T-helper 1 cell (primary cell): ENCODE results near the gene TUB.

Experiments used
- DNase-seq, 5 donors: peaks; one replicate each; pipeline ENCODE4 v3.0.0-alpha.2; 2012 to 2020

The TUB gene

DNA sequence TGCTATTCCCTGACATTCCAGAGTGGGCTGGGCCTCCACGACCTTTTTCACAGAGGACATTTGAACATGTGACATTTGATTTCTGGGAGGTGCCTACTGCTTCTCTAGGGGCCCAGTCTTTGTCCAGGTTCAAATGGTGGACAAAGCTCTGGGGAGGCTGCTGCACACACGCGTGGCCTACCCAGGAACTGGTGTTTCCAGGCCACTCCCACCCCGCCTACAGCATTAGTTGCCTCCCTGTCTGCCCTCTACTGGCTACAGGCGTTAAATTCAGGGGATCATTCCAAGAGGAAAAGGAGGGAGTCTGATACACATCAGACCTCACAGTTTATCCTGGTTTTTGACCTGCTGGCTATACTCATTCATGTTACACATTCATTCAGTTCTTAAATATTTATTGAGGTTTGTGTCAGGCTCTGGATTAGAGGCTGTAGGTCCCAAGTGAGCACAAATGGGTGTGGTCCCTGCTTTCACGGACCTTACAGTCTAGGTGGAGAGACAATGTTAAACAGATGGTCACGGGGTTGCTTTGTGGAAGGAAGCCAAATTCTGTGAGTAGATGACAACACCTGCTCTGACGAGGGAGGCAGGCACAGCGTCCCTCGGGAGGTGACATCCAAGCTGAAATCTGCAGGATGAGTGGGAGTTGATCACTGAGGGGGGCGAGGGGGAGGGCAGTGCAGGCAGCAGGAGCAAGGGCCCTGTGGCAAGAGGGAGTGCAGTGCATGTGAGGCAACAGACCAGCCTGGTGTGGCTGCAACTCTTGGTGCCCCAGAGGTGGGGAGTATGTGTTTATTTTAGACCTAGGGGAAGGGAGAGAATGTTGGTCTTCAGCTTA lies 11.8 kb downstream of the TUB start:
- DNase-seq = peak in 1 of 5 donors; percentile 20

DNA sequence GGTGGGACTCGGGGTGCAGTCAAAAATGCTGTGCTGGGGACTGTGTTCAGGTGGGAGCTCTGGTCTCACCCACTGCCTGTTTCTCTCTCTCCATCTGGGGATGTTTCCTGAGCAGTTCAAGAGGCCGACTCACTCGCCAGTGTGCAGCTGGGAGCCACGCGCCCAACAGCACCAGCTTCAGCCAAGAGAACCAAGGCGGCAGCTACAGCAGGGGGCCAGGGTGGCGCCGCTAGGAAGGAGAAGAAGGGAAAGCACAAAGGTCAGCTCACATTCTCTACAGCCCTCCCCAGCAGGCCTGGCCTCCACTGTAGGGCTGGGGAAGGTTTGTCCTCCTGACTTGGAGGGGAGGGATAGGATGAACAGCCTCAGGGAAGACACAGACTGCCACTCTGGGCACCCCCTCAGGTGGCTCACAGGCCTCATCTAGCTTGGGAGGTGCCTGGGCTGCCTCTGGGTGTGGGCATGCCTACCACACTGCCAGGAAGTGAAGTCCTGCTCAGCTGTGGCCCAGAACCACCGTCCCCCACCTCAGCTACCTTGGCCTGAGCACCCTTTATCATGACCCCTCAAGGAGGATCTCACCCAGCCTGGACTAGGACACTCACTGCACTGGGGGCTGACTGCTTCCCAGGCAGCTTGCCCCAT lies 13.0 kb downstream of the TUB start:
- DNase-seq = no peak

DNA sequence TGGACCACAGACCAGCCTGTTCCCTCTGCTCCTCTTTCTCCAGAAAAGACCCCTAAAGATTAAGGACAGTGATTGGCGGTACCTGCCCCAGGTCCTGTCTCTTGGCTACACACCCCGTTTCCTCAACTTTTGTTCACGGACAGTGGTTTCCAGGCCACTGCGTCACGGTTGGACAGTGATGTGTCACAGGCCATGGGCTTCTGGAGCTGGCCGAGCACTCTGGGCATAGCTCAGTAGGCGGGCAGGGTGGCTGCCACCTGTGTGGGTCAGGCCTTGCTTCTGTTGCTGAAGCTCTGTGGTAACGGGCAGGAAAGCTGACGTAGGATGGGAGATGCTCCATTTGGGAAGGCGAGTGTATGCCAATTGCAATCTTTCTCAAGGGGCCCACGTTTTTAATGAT lies 13.6 kb downstream of the TUB start:
- no peak for DNase-seq

DNA sequence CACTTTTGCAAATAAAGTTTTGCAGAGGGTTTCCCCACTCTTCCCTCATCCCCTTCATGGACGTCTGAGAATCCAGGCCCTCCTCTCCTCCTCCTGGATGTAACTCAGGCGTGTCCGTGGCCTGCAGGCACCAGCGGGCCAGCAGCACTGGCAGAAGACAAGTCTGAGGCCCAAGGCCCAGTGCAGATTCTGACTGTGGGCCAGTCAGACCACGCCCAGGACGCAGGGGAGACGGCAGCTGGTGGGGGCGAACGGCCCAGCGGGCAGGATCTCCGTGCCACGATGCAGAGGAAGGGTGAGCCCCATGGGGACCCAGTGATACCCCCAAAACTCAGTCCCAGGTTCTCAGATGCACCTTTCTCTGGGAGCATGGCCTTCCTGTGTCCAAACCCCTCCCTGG lies 14.4 kb downstream of the TUB start:
- DNase-seq = no peak

DNA sequence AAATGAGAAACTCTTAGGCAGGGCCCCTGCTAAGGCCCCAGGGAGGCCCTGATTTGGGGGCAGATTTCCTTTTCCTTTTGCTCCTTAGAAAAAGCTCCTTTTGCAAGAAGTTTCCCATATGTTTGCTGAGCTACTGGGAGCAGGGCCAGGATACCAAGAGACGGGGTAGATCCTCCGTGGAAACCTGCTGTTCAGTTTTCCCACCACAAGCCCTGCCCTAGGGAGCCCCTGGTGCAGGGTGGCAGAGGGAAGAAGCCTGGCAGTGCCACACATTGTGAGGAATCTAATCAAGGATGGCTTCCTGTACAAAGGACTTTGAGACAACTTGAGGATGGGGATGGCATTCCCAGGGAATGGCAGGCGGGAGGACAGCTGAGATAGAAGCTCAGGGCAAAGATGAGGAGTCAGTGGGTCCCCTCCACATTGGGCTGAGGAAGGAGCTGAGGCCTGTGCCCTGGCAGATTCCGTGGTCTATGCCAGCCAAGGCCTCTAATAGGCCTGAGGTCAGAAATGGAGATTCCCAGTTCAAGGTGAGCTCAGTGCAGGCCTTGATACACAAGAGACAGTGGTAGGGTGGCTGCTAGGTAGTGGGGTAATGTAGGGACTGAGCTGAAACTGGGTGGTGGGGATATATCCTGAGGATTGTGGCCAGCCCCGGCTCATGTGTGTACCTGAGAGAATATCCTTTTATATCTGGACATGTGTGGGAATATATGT lies 15.0 kb downstream of the TUB start:
- no peak for DNase-seq

DNA sequence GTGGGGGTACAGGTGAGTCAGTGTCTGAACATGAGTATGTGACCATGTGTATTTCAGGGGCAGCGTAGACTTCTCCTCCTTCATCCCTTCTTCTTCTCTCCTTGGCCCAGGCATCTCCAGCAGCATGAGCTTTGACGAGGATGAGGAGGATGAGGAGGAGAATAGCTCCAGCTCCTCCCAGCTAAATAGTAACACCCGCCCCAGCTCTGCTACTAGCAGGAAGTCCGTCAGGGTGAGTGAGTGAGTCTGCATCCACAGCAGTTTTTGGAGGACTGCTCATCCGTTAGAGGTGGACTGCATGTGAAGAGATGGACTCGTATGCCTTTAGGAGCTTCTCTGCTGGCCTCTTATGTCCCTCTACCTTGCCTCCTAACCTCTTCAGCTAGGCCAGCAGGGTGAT lies 15.6 kb downstream of the TUB start:
- DNase-seq = no peak

DNA sequence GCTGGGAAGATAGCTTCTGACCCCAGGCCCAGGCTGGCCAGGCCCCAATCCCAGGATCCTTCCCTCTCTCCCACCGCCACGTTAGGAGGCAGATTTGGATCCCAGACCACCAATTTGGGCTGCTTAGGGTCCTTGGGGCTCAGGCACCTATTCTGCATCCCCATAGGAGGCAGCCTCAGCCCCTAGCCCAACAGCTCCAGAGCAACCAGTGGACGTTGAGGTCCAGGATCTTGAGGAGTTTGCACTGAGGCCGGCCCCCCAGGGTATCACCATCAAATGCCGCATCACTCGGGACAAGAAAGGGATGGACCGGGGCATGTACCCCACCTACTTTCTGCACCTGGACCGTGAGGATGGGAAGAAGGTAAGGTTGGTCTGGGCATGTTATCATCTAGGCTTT lies 16.1 kb downstream of the TUB start:
- DNase-seq = no peak

DNA sequence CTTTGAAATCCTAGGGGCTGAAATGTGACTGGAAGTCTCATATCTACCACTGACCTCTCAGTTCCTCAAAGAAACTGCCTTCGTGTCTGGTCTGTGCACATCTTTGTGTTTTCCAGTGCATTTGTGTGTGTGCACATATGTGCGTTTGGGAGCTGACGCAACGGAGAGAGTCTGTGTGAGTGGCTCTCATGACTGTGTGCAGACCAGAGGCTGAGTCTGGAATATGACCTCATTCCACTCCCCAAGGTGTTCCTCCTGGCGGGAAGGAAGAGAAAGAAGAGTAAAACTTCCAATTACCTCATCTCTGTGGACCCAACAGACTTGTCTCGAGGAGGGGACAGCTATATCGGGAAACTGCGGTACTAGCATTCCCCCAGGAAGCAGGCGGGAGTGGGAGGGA lies 16.5 kb downstream of the TUB start:
- no peak for DNase-seq

DNA sequence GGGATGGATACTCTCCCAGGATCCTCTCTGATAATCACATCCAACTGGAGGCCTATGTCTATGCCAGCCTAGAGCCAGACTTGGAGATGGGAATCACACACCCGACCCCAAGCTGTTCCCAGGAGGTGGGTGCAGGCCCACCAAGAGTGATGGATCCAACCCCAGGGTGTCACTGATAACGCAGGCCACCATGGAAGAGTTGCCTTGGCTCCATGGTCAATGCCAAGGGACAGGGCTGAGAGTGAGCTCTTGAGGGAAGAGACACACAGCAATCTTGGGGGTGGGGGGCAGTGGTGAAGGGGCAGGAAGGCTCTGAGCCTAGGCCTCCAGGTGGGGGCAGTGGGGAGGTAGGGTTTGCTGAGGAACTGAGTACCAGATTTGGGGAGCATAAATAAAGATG lies 16.9 kb downstream of the TUB start:
- DNase-seq = no peak

DNA sequence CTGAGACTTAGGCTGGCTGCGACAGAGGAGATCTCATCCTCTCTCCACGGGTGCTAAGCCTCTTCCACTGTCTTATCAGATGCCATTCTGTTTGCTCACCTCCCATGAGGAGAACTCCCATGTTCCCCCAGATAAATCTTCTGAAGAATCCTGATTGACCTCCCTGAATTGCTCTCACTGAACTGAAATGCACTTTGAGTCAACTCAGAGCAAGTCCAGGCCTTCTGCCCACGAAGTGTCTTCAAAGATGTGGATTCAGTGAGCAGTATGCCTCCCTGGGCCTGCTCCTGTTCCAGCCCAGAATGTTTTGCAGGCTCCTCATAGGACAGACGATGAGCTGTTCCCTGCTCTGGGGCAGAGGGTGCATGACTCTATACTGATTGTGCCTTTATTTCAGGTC lies 17.4 kb downstream of the TUB start:
- no peak for DNase-seq

DNA sequence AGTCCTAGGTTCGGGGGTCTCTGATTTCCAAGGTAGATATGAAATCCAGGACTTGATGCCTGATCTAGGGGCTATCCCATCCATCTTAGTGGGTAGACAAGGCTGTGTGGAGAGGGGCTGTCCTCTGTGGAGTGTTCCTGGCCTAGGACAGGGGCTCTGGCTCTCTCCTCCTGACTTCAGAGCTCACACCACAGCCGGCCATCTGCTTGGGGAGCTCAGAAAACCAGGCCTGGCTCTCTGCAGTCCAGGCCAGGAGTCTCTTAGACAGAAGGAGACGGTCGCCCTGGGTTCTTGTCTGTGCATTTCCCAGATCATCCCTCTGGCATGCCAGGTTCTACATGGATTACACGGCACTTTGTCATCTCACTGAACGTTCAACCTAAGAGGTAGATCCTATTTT lies 17.9 kb downstream of the TUB start:
- no peak for DNase-seq

DNA sequence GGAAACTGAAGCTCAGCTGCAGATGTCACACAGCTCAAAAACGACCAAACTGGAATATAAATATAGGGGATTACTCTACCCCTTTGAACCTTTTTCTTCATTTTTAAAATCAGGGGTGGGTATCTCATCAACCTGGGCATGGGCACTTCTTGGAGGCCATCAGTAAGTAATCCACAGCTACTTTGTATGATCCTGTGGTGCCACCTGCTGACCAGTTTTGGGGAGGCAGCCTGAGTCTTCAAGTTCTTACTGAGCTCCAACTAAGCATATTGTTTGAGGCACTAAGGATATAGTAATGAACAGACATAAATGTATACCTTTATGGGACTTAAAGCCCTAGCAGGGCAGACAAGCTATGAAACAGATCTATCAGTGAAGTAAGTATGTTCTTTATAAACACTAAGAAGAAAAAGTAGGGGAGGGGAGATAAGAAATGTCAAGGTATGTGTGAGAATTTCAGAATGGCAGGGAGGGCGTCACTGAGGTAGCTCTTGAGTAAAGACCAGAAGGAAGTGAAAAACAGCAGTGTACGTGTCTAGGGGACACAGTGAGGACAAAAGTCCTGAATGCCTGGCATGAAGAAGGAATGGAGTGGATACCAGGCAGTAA lies 18.4 kb downstream of the TUB start:
- DNase-seq = peak; percentile 35 to 69 (median 55)

DNA sequence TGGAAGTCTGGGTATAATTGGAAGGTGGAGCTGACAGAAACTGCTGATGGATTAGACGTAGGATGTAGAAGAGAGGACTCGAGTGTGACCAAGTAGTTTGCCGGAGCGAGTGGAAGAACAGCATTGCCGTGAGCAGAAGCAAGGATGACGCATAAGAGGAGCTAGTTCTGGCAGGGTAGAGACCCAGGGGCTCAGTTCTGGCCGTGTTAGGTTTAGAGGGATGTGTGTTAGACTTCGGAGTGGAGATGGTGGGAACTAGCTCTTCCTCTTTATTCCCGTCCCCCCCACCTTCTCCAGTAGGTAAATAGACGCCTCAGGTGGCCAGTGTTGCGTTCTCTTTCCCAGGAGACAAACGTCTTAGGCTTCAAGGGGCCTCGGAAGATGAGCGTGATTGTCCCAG lies 19.1 kb downstream of the TUB start:
- DNase-seq = no peak

DNA sequence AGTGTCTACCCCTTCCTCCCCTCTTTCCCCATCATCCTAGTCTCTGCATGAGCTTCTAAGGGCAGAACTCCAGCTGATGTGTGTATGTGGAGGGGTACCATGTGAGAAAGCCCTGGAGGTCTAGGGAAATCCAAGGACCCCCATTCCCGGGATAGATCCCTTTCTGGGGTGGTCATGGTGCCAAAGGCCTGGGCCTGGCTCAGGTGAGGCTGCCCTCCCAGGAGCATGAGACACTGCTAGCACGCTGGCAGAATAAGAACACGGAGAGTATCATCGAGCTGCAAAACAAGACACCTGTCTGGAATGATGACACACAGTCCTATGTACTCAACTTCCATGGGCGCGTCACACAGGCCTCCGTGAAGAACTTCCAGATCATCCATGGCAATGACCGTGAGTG lies 19.6 kb downstream of the TUB start:
- no peak for DNase-seq

DNA sequence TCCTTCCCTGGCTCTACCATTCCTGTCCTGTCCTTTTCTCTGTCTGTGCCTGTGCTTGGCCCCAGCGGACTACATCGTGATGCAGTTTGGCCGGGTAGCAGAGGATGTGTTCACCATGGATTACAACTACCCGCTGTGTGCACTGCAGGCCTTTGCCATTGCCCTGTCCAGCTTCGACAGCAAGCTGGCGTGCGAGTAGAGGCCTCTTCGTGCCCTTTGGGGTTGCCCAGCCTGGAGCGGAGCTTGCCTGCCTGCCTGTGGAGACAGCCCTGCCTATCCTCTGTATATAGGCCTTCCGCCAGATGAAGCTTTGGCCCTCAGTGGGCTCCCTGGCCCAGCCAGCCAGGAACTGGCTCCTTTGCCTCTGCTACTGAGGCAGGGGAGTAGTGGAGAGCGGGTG lies 20.4 kb downstream of the TUB start:
- no peak for DNase-seq

DNA sequence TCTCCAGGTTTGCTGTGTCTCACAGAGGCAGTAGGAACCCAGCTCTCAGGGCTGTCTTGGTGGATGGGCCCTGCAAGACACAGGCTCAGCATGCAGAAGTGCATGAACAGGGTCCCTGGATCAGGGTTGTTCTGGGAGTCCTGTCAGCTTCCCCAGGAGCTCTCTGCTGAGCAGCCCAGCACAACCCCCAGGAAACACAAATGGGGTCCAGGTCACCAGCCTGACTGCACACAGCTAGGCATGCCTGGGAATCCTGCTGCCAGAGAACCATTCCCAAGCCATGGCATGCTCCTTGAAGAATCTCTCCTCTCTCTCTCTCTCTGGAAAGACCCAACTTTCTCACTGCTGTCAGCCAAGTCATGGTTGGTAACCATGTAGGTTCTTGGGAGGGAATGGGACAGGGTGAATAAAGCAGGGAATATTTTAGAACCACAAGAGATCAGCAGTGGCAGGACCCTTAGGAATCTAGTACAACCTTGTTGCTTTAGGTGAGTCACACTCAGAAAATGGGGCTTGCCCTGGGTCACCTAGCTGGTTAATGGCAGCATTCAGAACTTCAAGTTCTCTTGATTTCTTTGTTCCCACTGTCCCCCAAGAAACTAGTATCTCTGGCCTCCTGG lies 21.4 kb downstream of the TUB start:
- DNase-seq = no peak

DNA sequence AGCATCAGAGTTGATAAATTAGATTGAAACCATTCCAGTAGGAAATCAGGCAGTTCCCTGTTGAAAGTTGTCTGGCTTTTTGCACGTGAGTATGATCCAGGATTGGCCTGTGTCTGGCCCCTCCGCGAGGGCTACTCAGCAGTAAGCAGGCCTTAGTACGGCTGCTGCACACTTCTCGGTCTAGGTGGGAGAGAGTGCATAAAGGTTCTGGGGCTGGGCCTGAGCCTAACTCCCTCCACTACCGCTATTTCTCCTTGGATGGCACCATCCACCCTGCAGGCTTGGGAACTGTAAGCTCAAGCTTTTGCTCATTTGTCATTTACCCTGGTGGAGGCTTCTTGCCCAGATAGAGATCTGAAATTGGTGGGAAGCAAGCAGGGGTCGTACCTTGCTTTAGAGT lies 22.0 kb downstream of the TUB start:
- no peak for DNase-seq

DNA sequence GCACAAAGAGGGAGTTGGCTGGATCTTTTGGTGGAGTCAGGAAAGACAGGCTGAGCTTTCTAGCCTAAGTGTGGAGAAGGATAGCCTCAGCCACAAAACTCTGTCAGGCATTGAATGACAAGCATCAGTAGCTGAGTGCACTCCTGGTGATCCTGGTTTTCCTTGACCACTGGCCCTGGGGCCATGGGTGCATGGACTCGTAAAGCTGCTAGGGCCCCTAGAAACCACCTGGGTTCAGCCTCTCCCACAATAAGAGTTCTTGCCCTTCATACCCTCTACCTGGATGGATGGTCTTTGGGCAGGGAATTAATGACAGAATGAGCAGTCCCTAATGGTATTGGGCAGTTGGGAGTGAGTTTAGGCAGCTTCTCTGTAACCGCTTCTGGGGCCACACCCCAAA lies 22.9 kb downstream of the TUB start:
- DNase-seq = no peak

DNA sequence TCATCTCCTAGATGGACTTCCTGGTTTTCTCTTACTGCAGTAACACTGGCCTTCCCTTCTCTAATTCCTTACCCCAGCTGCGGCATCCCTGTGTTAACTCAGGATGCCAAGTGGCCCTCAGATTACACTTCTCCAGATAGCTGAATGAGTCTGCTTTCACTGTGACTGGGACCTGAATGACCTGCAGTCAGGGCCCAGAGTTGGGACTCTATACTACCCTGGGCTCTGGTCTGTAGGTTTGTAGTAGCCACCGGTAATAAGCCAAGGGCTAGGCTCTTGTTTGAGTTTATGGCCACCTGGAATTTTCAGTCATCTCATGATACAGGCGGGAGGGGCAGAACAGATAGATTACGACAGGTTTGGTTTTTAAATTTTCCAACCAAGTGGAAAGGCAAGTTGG lies 24.1 kb downstream of the TUB start:
- DNase-seq = no peak

DNA sequence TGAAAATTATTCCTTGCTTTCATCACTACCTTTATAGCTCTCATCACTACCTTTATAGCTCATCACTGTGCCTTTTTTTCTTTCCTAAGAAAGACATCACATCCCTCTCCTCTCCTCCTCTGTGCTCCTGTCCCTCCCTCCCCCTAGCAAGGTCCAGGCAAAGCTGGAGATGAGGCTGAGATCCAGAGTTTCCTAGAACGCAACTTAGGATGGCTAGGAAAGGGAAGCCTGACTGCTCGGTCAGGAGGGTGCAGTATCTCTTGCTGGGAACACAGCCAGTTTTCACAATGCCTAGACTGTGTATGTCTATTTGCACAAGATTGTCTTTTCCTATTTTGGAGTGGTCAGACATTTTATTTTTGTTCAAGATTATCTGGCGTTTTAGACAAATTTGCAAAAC lies 24.7 kb downstream of the TUB start:
- DNase-seq = no peak

DNA sequence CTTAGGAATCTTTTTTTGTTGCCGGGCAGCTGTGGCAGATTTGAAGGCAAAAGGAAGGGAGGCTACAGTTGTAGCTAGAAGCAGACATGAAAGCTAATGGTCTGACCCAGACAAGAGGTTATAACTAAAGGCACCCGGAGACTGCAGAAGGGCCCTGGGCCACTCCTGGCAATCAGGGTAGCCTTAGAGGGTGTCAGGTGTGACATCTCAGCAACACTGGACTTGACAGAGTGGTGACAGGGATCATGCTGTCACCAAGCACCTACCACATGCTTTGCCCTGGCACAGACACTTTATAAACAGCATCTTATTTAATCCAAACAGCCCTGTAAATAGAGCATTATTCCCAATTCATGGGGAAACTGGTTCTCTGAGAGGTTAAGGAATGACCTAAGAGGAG lies 25.7 kb downstream of the TUB start:
- DNase-seq = no peak

DNA sequence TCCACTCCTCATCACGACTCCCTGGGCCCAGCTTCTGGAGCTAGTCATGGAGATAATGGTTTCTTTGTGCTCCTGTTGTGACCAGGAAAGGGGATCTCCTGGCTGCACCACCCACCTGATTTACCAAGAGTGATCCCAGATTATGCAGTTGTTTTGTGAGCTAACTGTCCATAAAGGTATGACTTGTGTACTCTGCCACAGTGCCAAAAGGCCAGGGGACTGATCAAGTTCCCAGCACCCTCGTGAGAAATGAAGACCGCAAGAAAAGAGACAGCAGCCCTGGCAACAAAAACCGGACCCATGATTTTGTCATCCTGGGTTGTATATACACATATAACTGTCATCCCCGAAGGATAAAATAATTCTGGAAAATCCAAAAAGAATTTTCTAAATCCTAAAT lies 26.6 kb downstream of the TUB start:
- no peak for DNase-seq

DNA sequence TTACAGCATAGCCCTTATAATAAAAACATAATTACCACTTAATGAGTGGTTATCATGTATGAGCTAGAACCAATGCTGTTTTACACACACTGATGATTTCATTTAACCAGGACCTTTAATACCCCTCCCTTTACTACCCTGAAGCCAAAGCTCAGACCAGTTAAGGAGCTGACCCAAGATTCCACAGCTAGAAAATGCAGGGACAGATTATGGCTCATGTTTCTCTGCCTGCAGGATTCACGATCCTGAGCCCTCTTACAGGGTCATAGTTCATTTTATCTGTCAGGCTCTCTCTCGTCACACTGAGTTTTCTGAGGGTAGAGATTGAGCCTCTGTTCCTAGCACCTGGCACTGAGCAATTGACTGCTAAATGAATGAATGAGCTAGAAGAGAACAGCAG lies 27.4 kb downstream of the TUB start:
- DNase-seq = no peak
